Loucy (cell line): ENCODE results near the gene FBLIM1.

Experiments used
- H2AFZ ChIP-seq: fragments of 200-600 bp; sonication (generic); 2 replicates; pipeline ENCODE4 v1.6.0; 2016; ENCODE audit warnings: antibody characterized with exemption, mild to moderate bottlenecking, low read length, moderate library complexity
- H3F3A ChIP-seq: fragments of 200-600 bp; 2 replicates; pipeline ENCODE4 v1.6.0; 2016; ENCODE audit warnings: antibody characterized with exemption, low read depth, mild to moderate bottlenecking
- H3K27me3 ChIP-seq: fragments of 200-600 bp; sonication (generic); 2 replicates; pipeline ENCODE4 v1.6.1; 2014; ENCODE audit warnings: low read length, mild to moderate bottlenecking; ENCODE audit not compliant: insufficient read depth, poor library complexity, severe bottlenecking
- H3K36me3 ChIP-seq: fragments of 200-600 bp; sonication (generic); 2 replicates; pipeline ENCODE4 v1.6.1; 2016; ENCODE audit warnings: low read length; ENCODE audit not compliant: insufficient read depth
- H3K4me1 ChIP-seq: fragments of 200-600 bp; sonication (generic); 2 replicates; pipeline ENCODE4 v1.5.1; 2014; ENCODE audit warnings: low read length, mild to moderate bottlenecking; ENCODE audit not compliant: insufficient read depth, poor library complexity, severe bottlenecking
- H3K4me2 ChIP-seq: fragments of 200-600 bp; sonication (generic); 2 replicates; pipeline ENCODE4 v1.6.0; 2014; ENCODE audit warnings: antibody characterized with exemption, low read length, low read depth, mild to moderate bottlenecking; ENCODE audit not compliant: poor library complexity, severe bottlenecking
- H3K4me3 ChIP-seq: fragments of 200-600 bp; sonication (generic); 2 replicates; pipeline ENCODE4 v1.5.1; 2014; ENCODE audit warnings: low read length, mild to moderate bottlenecking, mixed read lengths; ENCODE audit not compliant: poor library complexity, severe bottlenecking
- H3K79me2 ChIP-seq: fragments of 200-600 bp; sonication (generic); 2 replicates; pipeline ENCODE4 v1.6.1; 2014; ENCODE audit warnings: low read length; ENCODE audit not compliant: insufficient read depth
- H3K9ac ChIP-seq: fragments of 200-600 bp; sonication (generic); 2 replicates; pipeline ENCODE4 v1.6.0; 2014; ENCODE audit warnings: mild to moderate bottlenecking, low read depth, low read length, moderate library complexity; ENCODE audit not compliant: poor library complexity, severe bottlenecking
- H3K9me2 ChIP-seq: fragments of 200-600 bp; sonication (generic); replicated peaks from 2 replicates; pipeline ENCODE4 v1.6.1; 2016; ENCODE audit warnings: low read depth, low read length, mixed read lengths
- H3K9me3 ChIP-seq: fragments of 200-600 bp; sonication (generic); 2 replicates; pipeline ENCODE4 v1.6.1; 2014; ENCODE audit warnings: mild to moderate bottlenecking, antibody characterized with exemption, low read length, low read depth; ENCODE audit not compliant: insufficient read depth
- H4K20me1 ChIP-seq: fragments of 200-600 bp; sonication (generic); 2 replicates; pipeline ENCODE4 v1.6.0; 2014; ENCODE audit warnings: antibody characterized with exemption, low read length, mild to moderate bottlenecking; ENCODE audit not compliant: insufficient read depth, poor library complexity, severe bottlenecking
- CTCF ChIP-seq: fragments of 200-600 bp; sonication (generic); conservative IDR thresholded peaks from 2 replicates; pipeline ENCODE4 v1.5.1; 2014; ENCODE audit warnings: mild to moderate bottlenecking, antibody characterized with exemption, low read length
- EZH2phosphoT487 ChIP-seq: fragments of 200-600 bp; IDR thresholded peaks from 2 replicates; pipeline ENCODE4 v1.6.1; 2018; ENCODE audit warnings: antibody characterized with exemption, mild to moderate bottlenecking, moderate library complexity, borderline replicate concordance

Gene FBLIM1

GRCh38 chr1:15734901-15735300 lies 23.7 kb upstream of the FBLIM1 start:
- H3K36me3 ChIP-seq, result peaks cover 20% of the 10 kb centered on the region; the same call in 1 of the 2 replicates
- H3K79me2 ChIP-seq, result no peaks in the 10 kb centered on the region
- H3K9me2 ChIP-seq, result no peaks in the 10 kb centered on the region

GRCh38 chr1:15735304-15736037 lies 23.1 kb upstream of the FBLIM1 start:
- H3K4me3 ChIP-seq, result no peak overlapping the region
- H3K4me2 ChIP-seq, result no peak overlapping the region
- no peaks in the 10 kb centered on the region for H3K9me2 ChIP-seq
- no peak for TF ChIP-seq EZH2phosphoT487
- no peaks in the 10 kb centered on the region for H3K9me3 ChIP-seq
- H3K36me3 ChIP-seq, result peaks cover 20% of the 10 kb centered on the region; the same call in 1 of the 2 replicates
- no peaks in the 10 kb centered on the region for H3F3A ChIP-seq
- H3K79me2 ChIP-seq, result no peaks in the 10 kb centered on the region
- H4K20me1 ChIP-seq, result no peaks in the 10 kb centered on the region
- H3K27me3 ChIP-seq, result no peaks in the 10 kb centered on the region
- H2AFZ ChIP-seq, result no peak overlapping the region
- no peak overlapping the region for H3K9ac ChIP-seq
- H3K4me1 ChIP-seq, result no peaks in the 10 kb centered on the region

More at GRCh38 chr1:15734901-15735300, 23.7 kb upstream of the FBLIM1 start:
- no peak overlapping the region for H3K4me2 ChIP-seq
- no peak for TF ChIP-seq CTCF
- TF ChIP-seq EZH2phosphoT487, result no peak
- no peaks in the 10 kb centered on the region for H3F3A ChIP-seq
- H3K9ac ChIP-seq, result no peak overlapping the region
- H3K9me3 ChIP-seq, result no peaks in the 10 kb centered on the region
- H3K4me1 ChIP-seq, result no peaks in the 10 kb centered on the region
- H2AFZ ChIP-seq, result no peak overlapping the region
- H3K4me3 ChIP-seq, result no peak overlapping the region
- no peaks in the 10 kb centered on the region for H3K27me3 ChIP-seq
- no peaks in the 10 kb centered on the region for H4K20me1 ChIP-seq

- Histone ChIP-seq H3K36me3 (peaks cover 12% of the 10 kb centered on the region; the same call in 1 of the 2 replicates), H3K9me2 (no peaks in the 10 kb centered on the region), H3K27me3 (no peaks in the 10 kb centered on the region), H3K4me1 (no peaks in the 10 kb centered on the region), H2AFZ (no peak within 1 kb of the TSS), H3K4me3 (no peak within 1 kb of the TSS), H3K4me2 (no peak within 1 kb of the TSS), H3F3A (no peaks in the 10 kb centered on the region), H4K20me1 (no peaks in the 10 kb centered on the region), H3K9me3 (no peaks in the 10 kb centered on the region), H3K79me2 (no peaks in the 10 kb centered on the region), H3K9ac (no peak within 1 kb of the TSS)
- TF ChIP-seq CTCF (no peak), EZH2phosphoT487 (no peak)
Observed at GRCh38 chr1:15736038-15736891, 22.3 kb upstream of the FBLIM1 start, which contains the start of gene SLC25A34. Gene SLC25A34 (plus strand): TSS chr1:15736258. CDS start chr1:15736486, 228 bp downstream.
